Sigmoid colon (tissue), 4 donors: ENCODE data around the gene IRF2.
A peak's percentile ranks its signal among the peaks of the same experiment; 100 is the strongest.

ENCODE experiments used
- POLR2A ChIP-seq, 2 donors: fragments of 450-650 bp; IDR thresholded peaks; one replicate each; pipeline ENCODE4 v1.6.1; 2016; ENCODE audit warnings: antibody characterized with exemption in 2 of 2, mild to moderate bottlenecking in 2 of 2, moderate library complexity in 2 of 2
- POLR2AphosphoS5 ChIP-seq, 4 donors: sonication (generic); formaldehyde crosslinking; IDR thresholded peaks; one replicate each; pipeline ENCODE4 v1.6.1; 2017; ENCODE audit warnings: antibody characterized with exemption in 4 of 4
- TF ChIP-seq, protein P1 (sequence below), 4 experiments: fragments of 450-650 bp in 3 of 4; fragments of 200-600 bp in 1 of 4; IDR thresholded peaks; one replicate each; pipeline ENCODE4 v1.5.1; 2016 to 2019; ENCODE audit warnings: antibody characterized with exemption in 4 of 4, mild to moderate bottlenecking in 3 of 4, moderate library complexity in 2 of 4

DNA sequence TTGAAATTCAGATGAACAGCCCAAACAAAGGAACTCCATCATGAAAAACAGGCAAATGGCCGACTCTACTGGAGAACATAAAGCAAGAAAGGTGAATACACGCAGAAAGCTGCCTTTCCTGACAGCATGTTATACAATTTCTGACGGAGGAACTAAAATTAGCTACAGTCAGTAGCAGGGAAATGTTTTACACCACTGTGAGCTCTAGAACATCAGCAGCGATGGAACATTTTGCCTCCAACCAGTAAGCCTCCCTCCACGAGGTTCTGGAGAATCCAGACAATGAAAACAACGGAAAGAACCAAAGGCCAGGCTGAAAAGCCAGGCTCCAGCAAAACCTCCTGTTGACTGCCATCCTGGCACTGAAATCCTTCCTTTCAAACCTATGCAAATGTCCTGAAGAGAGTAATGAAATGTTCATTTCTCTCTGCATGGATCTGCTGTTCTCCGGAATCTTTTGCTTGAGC is 78.9 kb downstream of the IRF2 start:
- TF ChIP-seq, protein P1, sequence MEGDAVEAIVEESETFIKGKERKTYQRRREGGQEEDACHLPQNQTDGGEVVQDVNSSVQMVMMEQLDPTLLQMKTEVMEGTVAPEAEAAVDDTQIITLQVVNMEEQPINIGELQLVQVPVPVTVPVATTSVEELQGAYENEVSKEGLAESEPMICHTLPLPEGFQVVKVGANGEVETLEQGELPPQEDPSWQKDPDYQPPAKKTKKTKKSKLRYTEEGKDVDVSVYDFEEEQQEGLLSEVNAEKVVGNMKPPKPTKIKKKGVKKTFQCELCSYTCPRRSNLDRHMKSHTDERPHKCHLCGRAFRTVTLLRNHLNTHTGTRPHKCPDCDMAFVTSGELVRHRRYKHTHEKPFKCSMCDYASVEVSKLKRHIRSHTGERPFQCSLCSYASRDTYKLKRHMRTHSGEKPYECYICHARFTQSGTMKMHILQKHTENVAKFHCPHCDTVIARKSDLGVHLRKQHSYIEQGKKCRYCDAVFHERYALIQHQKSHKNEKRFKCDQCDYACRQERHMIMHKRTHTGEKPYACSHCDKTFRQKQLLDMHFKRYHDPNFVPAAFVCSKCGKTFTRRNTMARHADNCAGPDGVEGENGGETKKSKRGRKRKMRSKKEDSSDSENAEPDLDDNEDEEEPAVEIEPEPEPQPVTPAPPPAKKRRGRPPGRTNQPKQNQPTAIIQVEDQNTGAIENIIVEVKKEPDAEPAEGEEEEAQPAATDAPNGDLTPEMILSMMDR (IDR thresholded peaks at IDR 0.05) = no peak
- TF ChIP-seq POLR2AphosphoS5 (IDR thresholded peaks at IDR 0.05) (peak in 2 of 4 donors; percentile 50 to 53), POLR2A (IDR thresholded peaks at IDR 0.05) (no peak)
